MCF 10A (cell line): Measurements from ENCODE around the gene CNTNAP2. TPM values are rescaled to one million over a fixed set of nuclear protein-coding genes. Genes with fewer than 3 reads are reported as not detected.

ENCODE experiments used
- BruUV-seq: library from RNA; stranded (reverse); fragments of 400-500 nt; replicated peaks from 2 replicates; lab custom pipeline; 2021; lab: Mats Ljungman, UMichigan
- CTCF ChIA-PET: fragments of 300-600 bp; sonication (Branson Sonifier 250); formaldehyde crosslinking; extraction: SDS; loops from one replicate; lab custom pipeline; 2021; ENCODE audit warnings: antibody characterized with exemption, inconsistent platforms; lab: Yijun Ruan, JAX
- POLR2A ChIA-PET: fragments of 300-600, 350-650 bp; sonication (Branson Sonifier 250); formaldehyde crosslinking; extraction: SDS; loops from one replicate; lab custom pipeline; 2020; ENCODE audit warnings: antibody characterized with exemption, inconsistent platforms; lab: Yijun Ruan, JAX
- DNase-seq: peaks from one replicate; pipeline ENCODE4 v3.0.0-alpha.2; 2018; ENCODE audit not compliant: unreplicated experiment
- H3K27ac Mint-ChIP-seq: one replicate; pipeline ENCODE4 v1.8.0; 2022; ENCODE audit warnings: mild to moderate bottlenecking, low read depth, mixed read lengths; ENCODE audit not compliant: unreplicated experiment
- H3K27me3 Mint-ChIP-seq: one replicate; pipeline ENCODE4 v1.8.0; 2022; ENCODE audit warnings: mixed read lengths; ENCODE audit not compliant: insufficient read depth, unreplicated experiment
- H3K36me3 Mint-ChIP-seq: one replicate; pipeline ENCODE4 v1.8.0; 2022; ENCODE audit warnings: mild to moderate bottlenecking, moderate library complexity, mixed read lengths; ENCODE audit not compliant: insufficient read depth, unreplicated experiment
- H3K4me1 Mint-ChIP-seq: one replicate; pipeline ENCODE4 v1.8.0; 2022; ENCODE audit warnings: mixed read lengths; ENCODE audit not compliant: insufficient read depth, unreplicated experiment
- H3K4me3 Mint-ChIP-seq: one replicate; pipeline ENCODE4 v1.8.0; 2022; ENCODE audit warnings: mild to moderate bottlenecking, moderate library complexity, mixed read lengths; ENCODE audit not compliant: unreplicated experiment
- H3K9me3 Mint-ChIP-seq: one replicate; pipeline ENCODE4 v1.8.0; 2022; ENCODE audit warnings: mixed read lengths; ENCODE audit not compliant: unreplicated experiment
- intact Hi-C: fragments of 100-400 bp; cut with micrococcal nuclease; formaldehyde crosslinking; loops from 2 replicates; pipeline ENCODE4 v1.14.1; 2022
- total RNA-seq: library from RNA; stranded (reverse); gene quantifications from 2 replicates; pipeline ENCODE4 v1.2.3, GENCODE V29; 2022
- TF ChIP-seq, protein P1 (sequence below): fragments of 200-600 bp; IDR thresholded peaks from one replicate; pipeline ENCODE4 v1.8.0; 2022; ENCODE audit warnings: antibody characterized with exemption, mild to moderate bottlenecking; ENCODE audit not compliant: unreplicated experiment

Gene CNTNAP2
- total RNA-seq, 1 experiment from 2014 or later: 1.1 TPM

- H3K4me1 Mint-ChIP-seq: no peaks in the 10 kb centered on the region
- TF ChIP-seq, protein P1, sequence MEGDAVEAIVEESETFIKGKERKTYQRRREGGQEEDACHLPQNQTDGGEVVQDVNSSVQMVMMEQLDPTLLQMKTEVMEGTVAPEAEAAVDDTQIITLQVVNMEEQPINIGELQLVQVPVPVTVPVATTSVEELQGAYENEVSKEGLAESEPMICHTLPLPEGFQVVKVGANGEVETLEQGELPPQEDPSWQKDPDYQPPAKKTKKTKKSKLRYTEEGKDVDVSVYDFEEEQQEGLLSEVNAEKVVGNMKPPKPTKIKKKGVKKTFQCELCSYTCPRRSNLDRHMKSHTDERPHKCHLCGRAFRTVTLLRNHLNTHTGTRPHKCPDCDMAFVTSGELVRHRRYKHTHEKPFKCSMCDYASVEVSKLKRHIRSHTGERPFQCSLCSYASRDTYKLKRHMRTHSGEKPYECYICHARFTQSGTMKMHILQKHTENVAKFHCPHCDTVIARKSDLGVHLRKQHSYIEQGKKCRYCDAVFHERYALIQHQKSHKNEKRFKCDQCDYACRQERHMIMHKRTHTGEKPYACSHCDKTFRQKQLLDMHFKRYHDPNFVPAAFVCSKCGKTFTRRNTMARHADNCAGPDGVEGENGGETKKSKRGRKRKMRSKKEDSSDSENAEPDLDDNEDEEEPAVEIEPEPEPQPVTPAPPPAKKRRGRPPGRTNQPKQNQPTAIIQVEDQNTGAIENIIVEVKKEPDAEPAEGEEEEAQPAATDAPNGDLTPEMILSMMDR: no peak
- no peak for DNase-seq
- no peak overlapping the region for H3K4me3 Mint-ChIP-seq
- H3K27me3 Mint-ChIP-seq: peaks cover 72% of the 10 kb centered on the region
- H3K36me3 Mint-ChIP-seq: no peaks in the 10 kb centered on the region
- H3K9me3 Mint-ChIP-seq: no peaks in the 10 kb centered on the region
- BruUV-seq: no TSS peak
- ChIA-PET POLR2A (no interaction called here), CTCF (no interaction called here)
- intact Hi-C loops: no loop called here
- no peak overlapping the region for H3K27ac Mint-ChIP-seq
Observed at GRCh38 chr7:146262527-146262926, 145.9 kb downstream of the CNTNAP2 start.

DNA sequence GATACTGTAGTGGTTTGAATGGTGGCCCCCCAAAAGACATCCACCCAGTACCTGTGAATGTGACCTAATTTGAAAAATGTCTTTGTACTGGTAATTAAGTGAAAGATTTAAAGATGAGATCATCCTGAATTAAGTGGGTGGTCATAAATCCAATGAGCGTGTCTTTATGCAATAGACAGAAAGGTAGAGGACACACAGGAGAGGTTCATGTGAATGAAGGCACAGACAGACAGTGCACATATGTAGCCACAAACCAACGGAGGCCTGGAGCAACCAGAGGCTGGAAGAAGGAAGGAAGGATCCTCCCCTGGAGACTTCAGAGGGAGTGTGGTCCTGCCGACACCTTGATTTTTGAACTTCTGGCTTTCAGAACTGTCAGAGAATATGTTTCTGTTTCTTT is 160.3 kb downstream of the CNTNAP2 start:
- Mint-ChIP-seq H3K27me3 (peaks cover 82% of the 10 kb centered on the region), H3K4me3 (no peak overlapping the region), H3K36me3 (no peaks in the 10 kb centered on the region), H3K27ac (no peak overlapping the region), H3K9me3 (no peaks in the 10 kb centered on the region), H3K4me1 (no peaks in the 10 kb centered on the region)
- POLR2A ChIA-PET: interaction anchor here (0.8 kb wide), 1 partner anchor 11 kb away, joined by 4 read pairs; no protein-coding TSS in a partner anchor
- intact Hi-C loops: no loop called here
- BruUV-seq: no TSS peak
- CTCF ChIA-PET: no interaction called here
- TF ChIP-seq, protein P1: no peak
- no peak for DNase-seq

- no peak overlapping the region for H3K4me3 Mint-ChIP-seq
- TF ChIP-seq, protein P1: no peak
- CTCF ChIA-PET: no interaction called here
- H3K36me3 Mint-ChIP-seq: peaks cover 6% of the 10 kb centered on the region
- no TSS peak for BruUV-seq
- intact Hi-C loops: no loop called here
- POLR2A ChIA-PET: no interaction called here
- H3K27ac Mint-ChIP-seq: no peak overlapping the region
- H3K9me3 Mint-ChIP-seq: no peaks in the 10 kb centered on the region
- peaks cover 37% of the 10 kb centered on the region for H3K27me3 Mint-ChIP-seq
- DNase-seq: no peak
- no peaks in the 10 kb centered on the region for H3K4me1 Mint-ChIP-seq
Observed at GRCh38 chr7:146285418-146285817, 168.8 kb downstream of the CNTNAP2 start.

DNA sequence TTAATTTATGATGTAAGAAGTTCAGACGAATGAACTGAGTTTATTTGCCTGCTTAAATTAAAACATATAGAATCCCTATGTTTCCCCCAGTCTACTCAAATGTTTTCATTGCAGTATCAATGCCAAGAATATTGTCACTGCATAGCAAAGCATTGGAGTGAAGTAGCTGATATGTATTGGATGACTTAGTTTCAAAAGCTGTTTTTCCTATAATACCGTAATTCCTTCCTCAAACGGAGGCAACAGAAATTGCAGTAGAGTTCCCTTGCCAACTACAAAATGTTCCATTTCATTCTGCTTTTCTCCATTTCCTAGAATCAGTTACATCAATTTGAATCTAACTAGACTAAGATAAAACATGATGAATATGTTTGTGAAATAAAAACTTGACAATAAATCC is 174.1 kb downstream of the CNTNAP2 start:
- Mint-ChIP-seq H3K4me3 (no peak overlapping the region), H3K27ac (no peak overlapping the region), H3K9me3 (no peaks in the 10 kb centered on the region), H3K36me3 (peaks cover 6% of the 10 kb centered on the region), H3K4me1 (no peaks in the 10 kb centered on the region), H3K27me3 (peaks cover 48% of the 10 kb centered on the region)
- POLR2A ChIA-PET: no interaction called here
- BruUV-seq: no TSS peak
- CTCF ChIA-PET: no interaction called here
- DNase-seq: no peak
- intact Hi-C loops: no loop called here
- TF ChIP-seq, protein P1: no peak
